ENCODE results near the gene RNU1-4.
A peak's percentile ranks its signal among the peaks of the same experiment; 100 is the strongest.
"Not testable (repeated sequence)": the region's sequence is repeated elsewhere in the genome, so short reads cannot be mapped to it uniquely, and the experiment has no call there.

RNU1-4 gene

DNA sequence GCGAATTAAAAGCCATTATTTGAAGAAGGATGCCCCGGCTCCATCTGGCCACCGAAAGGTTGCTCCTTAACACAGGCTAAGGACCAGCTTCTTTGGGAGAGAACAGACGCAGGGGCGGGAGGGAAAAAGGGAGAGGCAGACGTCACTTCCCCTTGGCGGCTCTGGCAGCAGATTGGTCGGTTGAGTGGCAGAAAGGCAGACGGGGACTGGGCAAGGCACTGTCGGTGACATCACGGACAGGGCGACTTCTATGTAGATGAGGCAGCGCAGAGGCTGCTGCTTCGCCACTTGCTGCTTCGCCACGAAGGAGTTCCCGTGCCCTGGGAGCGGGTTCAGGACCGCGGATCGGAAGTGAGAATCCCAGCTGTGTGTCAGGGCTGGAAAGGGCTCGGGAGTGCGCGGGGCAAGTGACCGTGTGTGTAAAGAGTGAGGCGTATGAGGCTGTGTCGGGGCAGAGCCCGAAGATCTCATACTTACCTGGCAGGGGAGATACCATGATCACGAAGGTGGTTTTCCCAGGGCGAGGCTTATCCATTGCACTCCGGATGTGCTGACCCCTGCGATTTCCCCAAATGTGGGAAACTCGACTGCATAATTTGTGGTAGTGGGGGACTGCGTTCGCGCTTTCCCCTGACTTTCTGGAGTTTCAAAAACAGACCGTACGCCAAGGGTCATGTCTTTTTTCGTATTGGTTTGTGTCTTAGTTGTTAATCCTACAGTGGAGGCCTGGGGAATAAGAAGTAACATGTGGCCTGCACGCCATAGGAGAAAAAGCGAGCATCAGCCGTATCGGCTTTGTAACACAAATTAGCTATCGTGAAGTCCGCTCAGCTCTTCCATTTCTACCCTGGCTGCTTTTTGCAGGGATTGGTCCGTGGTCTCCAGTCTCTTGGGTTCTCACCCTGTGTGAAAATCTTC is at the start of gene RNU1-4:
TSS of gene RNU1-4 (plus strand) at position 470 of the 918 bp plus-strand sequence.
- DNase-seq; H3K36me3 Mint-ChIP-seq (ENCODE audit: low read depth); H3K27ac Mint-ChIP-seq; H3K9me3 Mint-ChIP-seq; H3K27me3 Mint-ChIP-seq (ENCODE audit: low read depth, poor library complexity); H3K4me3 Mint-ChIP-seq; H3K4me1 Mint-ChIP-seq: not testable (repeated sequence)

DNA sequence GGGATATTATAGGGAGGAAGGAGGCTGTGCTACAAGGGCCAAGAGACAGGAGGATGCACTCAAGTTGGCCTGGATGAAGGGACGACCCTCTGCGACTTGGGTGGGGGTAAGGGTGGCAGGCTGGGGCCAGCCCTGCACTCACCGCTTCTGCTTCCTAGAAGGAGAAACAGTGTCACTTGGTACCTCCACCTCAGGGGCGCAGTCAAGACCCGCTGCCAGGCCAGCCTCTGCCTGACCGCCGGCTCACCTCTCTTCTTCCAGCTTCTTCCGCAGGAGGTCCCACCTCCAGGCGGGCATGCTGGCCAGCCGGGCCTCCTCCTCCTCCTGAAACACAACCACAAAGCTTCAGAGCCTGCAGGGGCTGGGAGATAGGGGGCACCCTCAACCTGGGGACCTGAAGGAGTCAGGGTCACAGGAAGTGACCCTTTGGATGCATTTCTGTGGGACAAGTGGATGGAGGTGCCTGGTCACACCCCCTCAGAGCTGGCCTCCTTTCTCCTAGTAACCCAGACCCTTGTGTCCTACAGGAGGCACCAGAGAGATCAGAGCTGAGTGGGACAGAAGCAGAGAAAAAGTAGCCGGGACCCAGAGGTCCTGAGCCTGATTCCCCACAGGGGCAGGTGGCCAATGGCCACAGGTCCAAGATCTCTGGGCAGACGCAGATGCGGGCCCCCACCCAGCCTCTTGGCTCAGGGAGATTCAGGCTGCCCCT is 49.2 kb upstream of the RNU1-4 start:
- not testable (repeated sequence) for H3K4me1 Mint-ChIP-seq; H3K36me3 Mint-ChIP-seq (ENCODE audit: low read depth); DNase-seq; H3K27me3 Mint-ChIP-seq (ENCODE audit: low read depth, poor library complexity); H3K27ac Mint-ChIP-seq; H3K9me3 Mint-ChIP-seq; H3K4me3 Mint-ChIP-seq

DNA sequence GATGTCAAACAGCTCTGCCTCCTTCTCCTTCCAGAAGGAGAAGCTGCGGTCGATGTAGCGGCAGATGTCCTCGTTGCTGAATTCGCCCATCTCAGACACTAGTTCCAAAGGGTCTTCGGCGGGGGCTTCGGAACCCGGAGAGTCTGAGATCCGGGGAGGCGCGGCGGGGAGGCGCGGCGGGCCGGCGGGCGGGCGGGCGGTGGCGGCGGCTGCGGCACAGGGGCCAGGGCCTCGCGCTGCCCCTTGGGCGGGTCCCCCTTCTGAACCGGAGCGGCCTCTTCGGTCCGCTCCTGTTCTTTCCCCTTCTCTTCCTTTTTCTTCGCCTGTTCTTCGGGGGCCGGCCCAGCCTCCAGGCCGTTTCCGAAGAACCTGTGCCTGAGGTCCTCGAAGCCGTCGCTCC is 48.0 kb upstream of the RNU1-4 start:
- H3K4me1 Mint-ChIP-seq, H3K27ac Mint-ChIP-seq, H3K4me3 Mint-ChIP-seq: not testable (repeated sequence)

DNA sequence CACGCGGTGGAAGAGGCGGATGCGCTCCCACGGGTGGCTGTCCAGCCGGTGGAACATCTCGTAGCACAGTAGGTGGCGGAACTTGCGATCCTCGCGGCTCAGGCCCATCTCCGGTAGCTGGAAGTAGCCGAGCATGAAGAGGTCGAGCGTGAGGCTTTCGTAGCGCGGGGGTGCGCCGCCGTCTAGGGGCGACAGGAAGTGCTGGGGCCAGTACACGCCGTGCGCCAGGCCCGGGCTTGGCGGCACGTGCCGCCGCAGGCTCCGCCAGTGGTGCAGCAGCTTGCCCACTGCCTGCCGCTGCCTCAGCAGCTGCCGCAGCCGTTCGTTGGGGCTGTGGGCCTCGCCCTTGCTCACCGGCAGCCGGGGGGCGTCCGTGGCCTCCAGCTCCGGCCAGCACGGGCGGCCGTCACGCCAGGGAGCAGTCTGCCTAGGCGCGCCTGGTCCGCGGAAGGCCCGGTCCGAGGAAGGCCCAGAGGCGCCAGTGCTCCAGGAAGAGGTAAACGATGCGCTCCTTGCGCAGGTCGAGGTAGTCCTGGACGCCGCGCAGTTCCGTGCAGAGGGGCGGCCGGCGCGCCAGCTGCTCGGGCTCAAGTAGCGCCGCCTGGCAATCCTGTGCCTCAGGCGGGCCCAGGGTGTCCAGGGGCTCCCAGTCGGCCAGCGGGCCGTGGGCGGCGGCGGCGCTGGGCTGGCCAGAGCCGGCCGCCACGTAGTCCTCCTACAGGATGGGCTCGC is 47.4 kb upstream of the RNU1-4 start:
- H3K9me3 Mint-ChIP-seq; H3K36me3 Mint-ChIP-seq (ENCODE audit: low read depth); H3K4me1 Mint-ChIP-seq; H3K27me3 Mint-ChIP-seq (ENCODE audit: low read depth, poor library complexity); DNase-seq; H3K27ac Mint-ChIP-seq; H3K4me3 Mint-ChIP-seq: not testable (repeated sequence)

More for the DNA sequence above, 48.0 kb upstream of the RNU1-4 start:
- H3K36me3 Mint-ChIP-seq (ENCODE audit: low read depth); H3K9me3 Mint-ChIP-seq; DNase-seq; H3K27me3 Mint-ChIP-seq (ENCODE audit: low read depth, poor library complexity): not testable (repeated sequence)

DNA sequence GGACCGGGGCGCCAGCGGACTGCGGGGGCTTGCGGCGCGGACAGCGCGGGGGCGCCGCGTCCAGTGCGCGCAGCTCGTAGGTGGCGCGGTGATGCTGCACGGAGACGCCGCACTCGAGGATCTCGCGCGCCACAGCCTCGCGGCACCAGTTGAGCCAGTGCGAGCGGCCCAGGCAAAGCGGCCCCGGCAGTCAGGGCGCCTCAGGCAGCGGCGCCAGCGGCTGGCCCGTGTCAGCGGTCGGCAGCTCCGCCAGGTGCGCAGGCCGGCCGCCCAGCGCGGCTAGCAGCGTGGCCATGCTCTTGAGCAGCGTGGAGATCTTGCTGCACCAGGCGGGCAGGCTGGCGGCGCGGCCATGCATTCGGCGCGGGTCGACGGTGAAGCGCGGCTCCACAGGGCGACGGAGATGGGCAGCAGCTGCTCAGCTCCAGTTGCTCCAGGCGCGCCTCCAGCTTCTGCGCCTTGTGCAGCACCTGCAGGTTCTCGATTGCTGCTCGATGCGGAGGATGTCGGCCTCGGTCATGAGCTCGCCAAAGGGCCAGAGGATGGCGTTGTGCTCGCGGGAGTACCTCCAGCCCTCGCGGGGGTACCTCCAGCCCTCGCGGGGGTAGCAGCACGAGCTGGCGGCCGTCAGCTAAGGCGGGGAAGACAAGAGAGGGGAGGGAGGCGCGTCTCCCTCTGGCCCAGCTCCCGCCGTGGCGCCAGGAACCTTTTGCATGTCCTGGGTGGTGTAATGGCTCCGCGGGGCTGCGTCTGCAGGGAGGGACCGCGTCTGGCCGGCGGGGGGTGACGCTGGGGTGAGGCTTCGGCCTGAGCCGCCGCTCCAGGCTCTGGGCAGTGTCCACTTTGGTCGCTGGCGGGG is 46.6 kb upstream of the RNU1-4 start:
- DNase-seq = peak; percentile 17
- not testable (repeated sequence) for H3K27me3 Mint-ChIP-seq (ENCODE audit: low read depth, poor library complexity); H3K4me3 Mint-ChIP-seq; H3K9me3 Mint-ChIP-seq; H3K27ac Mint-ChIP-seq; H3K4me1 Mint-ChIP-seq; H3K36me3 Mint-ChIP-seq (ENCODE audit: low read depth)

DNA sequence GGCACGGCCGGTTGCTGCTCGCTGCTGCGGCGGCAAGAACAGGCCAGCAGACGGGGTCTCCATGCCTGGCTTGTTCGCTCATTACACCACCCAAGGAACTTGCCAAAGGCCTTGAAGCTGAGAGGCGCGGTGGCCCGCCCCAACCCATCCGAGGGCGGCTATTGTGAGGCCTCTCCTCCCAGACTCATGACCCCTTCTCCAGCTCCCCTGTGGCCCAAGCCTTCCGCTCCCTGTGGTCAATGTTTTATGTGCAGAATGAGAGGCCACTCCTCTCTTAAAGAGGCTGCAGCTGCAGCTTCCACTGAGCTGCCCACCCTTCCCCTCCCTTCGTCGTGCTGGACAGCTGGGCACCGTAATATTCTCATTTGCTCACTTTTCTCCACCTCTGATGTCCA is 46.0 kb upstream of the RNU1-4 start:
- not testable (repeated sequence) for DNase-seq; H3K27me3 Mint-ChIP-seq (ENCODE audit: low read depth, poor library complexity); H3K36me3 Mint-ChIP-seq (ENCODE audit: low read depth); H3K4me1 Mint-ChIP-seq; H3K27ac Mint-ChIP-seq; H3K4me3 Mint-ChIP-seq; H3K9me3 Mint-ChIP-seq

DNA sequence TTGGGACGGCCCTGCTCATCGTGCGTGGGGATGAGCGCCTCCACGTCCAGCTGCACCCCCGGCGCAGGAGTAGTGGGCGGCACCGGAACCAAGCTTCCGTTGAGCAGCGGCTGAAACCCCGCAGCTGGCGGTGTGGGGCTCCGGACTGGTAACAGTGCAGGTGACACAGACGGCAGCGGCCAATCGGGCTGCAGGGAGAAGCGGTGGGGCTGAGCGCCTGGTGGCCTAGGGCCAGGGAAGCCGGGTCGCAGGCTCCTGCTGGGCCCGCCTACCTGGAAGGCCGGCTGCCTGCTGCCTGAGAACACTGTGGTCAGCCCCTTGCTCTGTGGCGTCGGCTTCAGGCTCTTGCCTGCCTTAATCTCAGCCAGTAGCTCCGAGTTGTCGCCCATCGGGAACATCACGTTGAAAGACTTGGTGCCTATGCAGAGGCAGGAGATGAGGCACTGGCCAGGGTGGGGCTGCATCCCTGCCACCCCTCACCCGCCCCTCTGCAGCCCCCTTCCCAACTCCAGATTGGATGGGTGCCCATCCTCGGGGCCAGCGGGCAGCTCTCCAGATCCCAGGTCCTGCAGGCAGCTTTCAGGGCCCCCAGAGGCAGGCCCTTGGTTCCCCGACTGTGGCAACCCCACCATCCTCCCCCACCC is 43.7 kb upstream of the RNU1-4 start:
- H3K4me1 Mint-ChIP-seq; H3K9me3 Mint-ChIP-seq; H3K36me3 Mint-ChIP-seq (ENCODE audit: low read depth); H3K27ac Mint-ChIP-seq; H3K4me3 Mint-ChIP-seq; H3K27me3 Mint-ChIP-seq (ENCODE audit: low read depth, poor library complexity): not testable (repeated sequence)
- peak; percentile 18 for DNase-seq

DNA sequence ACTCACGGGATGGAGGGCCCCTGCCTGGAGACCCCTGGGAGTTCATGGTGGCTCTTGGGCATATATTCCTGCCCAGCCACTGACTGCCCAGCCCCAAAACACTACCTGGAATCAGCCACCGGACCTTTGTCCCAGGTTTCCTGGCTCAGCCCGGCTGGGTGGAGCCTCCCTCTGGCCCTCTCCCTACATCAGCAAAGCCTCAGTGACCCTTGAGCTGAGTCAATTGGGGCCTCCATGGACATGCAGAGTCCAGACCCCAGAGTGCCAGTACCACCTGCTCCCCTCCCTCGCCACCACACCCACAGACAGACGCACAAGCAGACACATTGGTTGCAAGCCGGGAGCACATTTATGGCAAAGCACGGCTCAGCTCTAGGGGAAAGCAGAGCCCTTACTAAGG is 43.2 kb upstream of the RNU1-4 start:
- not testable (repeated sequence) for H3K27me3 Mint-ChIP-seq (ENCODE audit: low read depth, poor library complexity); H3K4me3 Mint-ChIP-seq; DNase-seq; H3K9me3 Mint-ChIP-seq; H3K36me3 Mint-ChIP-seq (ENCODE audit: low read depth); H3K4me1 Mint-ChIP-seq; H3K27ac Mint-ChIP-seq

DNA sequence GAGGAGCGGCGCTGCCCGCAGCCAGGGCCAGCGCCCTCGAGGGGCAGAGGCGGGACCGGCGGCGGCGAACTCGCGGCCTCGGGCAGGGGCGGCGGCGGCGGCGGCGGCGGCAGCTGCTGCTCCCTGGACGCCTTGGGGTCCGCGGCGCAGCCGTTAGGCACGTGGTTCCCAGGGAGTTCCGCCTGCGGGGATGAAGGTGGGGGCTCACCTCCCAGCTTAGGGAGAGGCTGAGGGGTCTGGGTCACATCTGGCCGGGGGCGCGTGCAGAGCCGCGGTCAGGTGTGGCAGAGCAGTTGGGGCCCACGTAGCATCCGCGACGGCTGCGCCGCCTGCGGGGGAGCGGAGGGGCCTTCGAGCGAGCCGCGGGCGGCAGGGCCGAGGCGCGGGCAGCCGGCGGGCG is 40.9 kb upstream of the RNU1-4 start:
- DNase-seq = peak; percentile 36

DNA sequence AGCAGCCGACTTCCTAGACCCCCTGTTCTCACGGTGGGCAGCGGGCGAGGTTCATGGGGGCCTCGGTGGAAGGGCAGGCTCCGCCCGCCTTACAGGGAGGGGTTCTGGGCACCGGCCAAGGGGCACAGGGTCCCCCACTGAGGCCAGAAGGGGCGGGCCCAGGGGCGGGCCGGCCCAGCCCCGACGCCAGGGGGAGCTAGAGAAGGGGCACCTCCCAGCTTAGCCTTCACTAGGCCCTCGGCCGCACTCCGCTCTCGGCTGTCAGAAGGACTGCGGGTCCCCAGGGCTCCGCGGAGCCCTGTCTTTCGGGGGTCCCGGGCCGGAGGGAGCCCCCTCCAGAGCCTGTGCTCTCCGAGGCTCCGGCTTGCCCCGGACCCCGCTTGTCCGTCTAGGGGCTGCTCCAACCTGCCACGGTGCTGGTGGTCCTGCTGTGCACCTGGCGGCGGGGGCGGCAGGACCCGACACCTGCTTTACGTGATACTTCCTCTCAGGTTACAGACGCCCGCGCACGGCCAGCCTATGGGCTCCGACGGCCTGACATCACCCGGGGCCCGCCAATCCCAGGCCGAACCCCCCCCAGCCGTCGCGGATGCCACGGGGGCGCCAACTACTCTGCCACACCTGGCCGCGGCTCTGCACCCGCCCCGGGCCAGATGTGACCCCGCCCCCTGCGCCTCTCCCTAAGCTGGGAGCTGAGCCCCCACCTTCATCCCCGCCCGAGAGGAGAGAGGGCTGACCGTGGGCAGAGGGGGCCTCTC is 40.0 kb upstream of the RNU1-4 start:
- H3K9me3 Mint-ChIP-seq; H3K4me1 Mint-ChIP-seq; H3K4me3 Mint-ChIP-seq; DNase-seq; H3K27me3 Mint-ChIP-seq (ENCODE audit: low read depth, poor library complexity); H3K27ac Mint-ChIP-seq; H3K36me3 Mint-ChIP-seq (ENCODE audit: low read depth): not testable (repeated sequence)

More for the DNA sequence above, 40.9 kb upstream of the RNU1-4 start:
- H3K27ac Mint-ChIP-seq; H3K4me1 Mint-ChIP-seq; H3K36me3 Mint-ChIP-seq (ENCODE audit: low read depth); H3K9me3 Mint-ChIP-seq; H3K4me3 Mint-ChIP-seq; H3K27me3 Mint-ChIP-seq (ENCODE audit: low read depth, poor library complexity): not testable (repeated sequence)

DNA sequence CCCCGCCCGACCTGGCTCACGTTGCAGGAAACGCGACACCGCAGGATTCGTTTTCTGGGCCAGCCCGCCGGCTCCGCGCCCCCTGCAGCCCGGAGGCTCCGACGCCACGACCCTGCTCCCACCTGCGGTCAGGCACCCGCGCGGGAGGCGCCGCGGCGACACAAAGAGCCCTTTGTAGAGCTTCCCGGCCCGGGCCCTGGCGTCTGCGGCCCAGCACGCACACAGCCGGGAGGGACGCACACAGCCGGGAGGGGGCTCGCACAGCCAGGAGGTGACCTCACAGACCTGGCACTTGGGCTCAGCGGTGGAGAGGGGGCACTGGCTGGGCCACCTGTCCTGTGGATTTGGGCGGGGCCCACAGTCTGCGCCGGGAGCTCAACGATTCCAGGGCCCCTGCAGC is 39.1 kb upstream of the RNU1-4 start:
- H3K27ac Mint-ChIP-seq; H3K9me3 Mint-ChIP-seq; H3K4me3 Mint-ChIP-seq; H3K27me3 Mint-ChIP-seq (ENCODE audit: low read depth, poor library complexity); H3K4me1 Mint-ChIP-seq; DNase-seq; H3K36me3 Mint-ChIP-seq (ENCODE audit: low read depth): not testable (repeated sequence)

DNA sequence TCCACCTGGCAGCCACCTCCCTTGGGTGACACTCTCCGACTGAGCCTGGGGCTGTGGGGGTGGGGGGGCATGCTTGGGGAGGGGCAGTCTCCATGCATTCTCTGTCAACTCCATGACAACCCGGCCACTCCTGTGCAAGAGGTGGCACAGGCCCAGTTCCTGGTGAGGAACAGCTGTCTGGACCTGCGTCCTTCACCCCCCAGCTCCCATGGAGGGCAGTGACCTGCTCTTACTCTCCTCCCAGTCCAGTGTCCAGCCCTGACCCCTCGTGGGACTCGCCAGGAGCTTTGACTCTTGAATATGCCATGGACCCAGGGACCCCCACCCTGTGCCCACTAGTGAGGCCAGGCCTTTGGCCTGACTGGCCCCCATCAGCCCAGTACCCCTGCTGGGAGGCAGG is 38.0 kb upstream of the RNU1-4 start:
- H3K27me3 Mint-ChIP-seq (ENCODE audit: low read depth, poor library complexity); H3K9me3 Mint-ChIP-seq; H3K4me3 Mint-ChIP-seq; H3K27ac Mint-ChIP-seq; DNase-seq; H3K4me1 Mint-ChIP-seq; H3K36me3 Mint-ChIP-seq (ENCODE audit: low read depth): not testable (repeated sequence)

DNA sequence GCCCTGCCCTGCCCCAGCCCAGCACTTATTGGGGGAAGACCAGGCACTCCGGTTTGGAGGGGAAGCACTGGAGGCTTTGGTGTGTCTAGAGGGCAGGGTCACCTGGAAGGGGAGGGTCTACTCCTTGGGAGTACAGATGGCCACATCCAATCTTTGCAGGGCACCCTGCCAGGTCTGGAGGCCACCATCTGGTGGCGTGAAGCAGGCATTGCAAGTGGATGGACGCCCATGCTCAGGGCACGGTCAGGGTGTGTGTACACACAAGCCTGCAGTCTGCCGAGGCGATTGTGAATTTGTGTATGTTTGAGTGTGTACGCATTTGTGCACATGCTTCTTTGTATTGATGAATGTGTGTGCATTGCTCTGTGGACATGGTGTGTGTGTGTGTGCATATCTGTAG is 37.2 kb upstream of the RNU1-4 start:
- H3K27me3 Mint-ChIP-seq (ENCODE audit: low read depth, poor library complexity); DNase-seq; H3K4me3 Mint-ChIP-seq; H3K27ac Mint-ChIP-seq; H3K9me3 Mint-ChIP-seq; H3K36me3 Mint-ChIP-seq (ENCODE audit: low read depth); H3K4me1 Mint-ChIP-seq: not testable (repeated sequence)
